NT2/D1 (cell line): ENCODE results near the gene CNOT11.
"Not testable (repeated sequence)": the region's sequence is repeated elsewhere in the genome, so short reads cannot be mapped to it uniquely, and the experiment has no call there.

Experiments
- DNase-seq: peaks from one replicate; pipeline ENCODE4 v3.0.0-alpha.2; 2011; ENCODE audit warnings: low read depth, low spot score
- H3K27me3 ChIP-seq: 2 replicates; pipeline ENCODE4 v1.6.0; 2011; ENCODE audit warnings: mild to moderate bottlenecking; ENCODE audit not compliant: insufficient read length, insufficient read depth
- H3K36me3 ChIP-seq: 2 replicates; pipeline ENCODE4 v1.6.1; 2011; ENCODE audit warnings: mild to moderate bottlenecking, low read length, mixed read lengths; ENCODE audit not compliant: insufficient read depth, insufficient read length
- H3K4me1 ChIP-seq: 2 replicates; pipeline ENCODE4 v1.5.1; 2011; ENCODE audit not compliant: insufficient read depth, insufficient read length
- H3K4me3 ChIP-seq: 2 replicates; pipeline ENCODE4 v1.5.1; 2011; ENCODE audit warnings: low read depth; ENCODE audit not compliant: insufficient read length
- H3K9ac ChIP-seq: 2 replicates; pipeline ENCODE4 v1.6.0; 2011; ENCODE audit warnings: low read depth; ENCODE audit not compliant: insufficient read length
- H3K9me3 ChIP-seq: 2 replicates; pipeline ENCODE4 v1.5.1; 2011; ENCODE audit warnings: mild to moderate bottlenecking, low read length; ENCODE audit not compliant: insufficient read depth
- SUZ12 ChIP-seq: IDR thresholded peaks from 2 replicates; pipeline ENCODE4 v1.6.1; 2011; ENCODE audit not compliant: insufficient read length, insufficient read depth; ENCODE audit errors: extremely low read depth
- YY1 ChIP-seq: IDR thresholded peaks from 2 replicates; pipeline ENCODE4 v1.6.1; 2011; ENCODE audit not compliant: insufficient read length, insufficient read depth
- ZNF274 ChIP-seq: IDR thresholded peaks from 2 replicates; pipeline ENCODE4 v1.6.1; 2011; ENCODE audit warnings: mild to moderate bottlenecking, low read depth, low read length

CNOT11 gene

GRCh38 chr2:101310834-101311695 lies 58.4 kb downstream of the CNOT11 start:
- no peak overlapping the region for H3K9ac ChIP-seq
- H3K4me1 ChIP-seq, result peaks cover 2% of the 10 kb centered on the region
- H3K4me3 ChIP-seq, result no peak overlapping the region
- H3K27me3 ChIP-seq, result peaks cover 7% of the 10 kb centered on the region
- DNase-seq, result no peak
- TF ChIP-seq ZNF274 (no peak), YY1 (no peak), SUZ12 (no peak)
- peaks cover 10% of the 10 kb centered on the region for H3K36me3 ChIP-seq
- no peaks in the 10 kb centered on the region for H3K9me3 ChIP-seq

- Histone ChIP-seq H3K36me3 (peaks cover 5% of the 10 kb centered on the region), H3K27me3 (peaks cover 7% of the 10 kb centered on the region), H3K4me1 (peaks cover 2% of the 10 kb centered on the region), H3K9me3 (no peaks in the 10 kb centered on the region), H3K9ac (no peak overlapping the region), H3K4me3 (no peak overlapping the region)
- TF ChIP-seq ZNF274 (no peak), YY1 (no peak), SUZ12 (no peak)
- no peak for DNase-seq
These were observed 59.0 kb downstream of the CNOT11 start for GRCh38 chr2:101311696-101312017.

- H3K4me3 ChIP-seq, H3K36me3 ChIP-seq, H3K9me3 ChIP-seq, DNase-seq, H3K27me3 ChIP-seq, H3K9ac ChIP-seq, H3K4me1 ChIP-seq: not testable (repeated sequence)
These were observed 63.9 kb downstream of the CNOT11 start for GRCh38 chr2:101316568-101316967.
